ENCODE results near the gene FAM120A.

GRCh38 chr9:93613791-93614190, 162.3 kb downstream of the FAM120A start:
- TF ChIP-seq, protein P1, sequence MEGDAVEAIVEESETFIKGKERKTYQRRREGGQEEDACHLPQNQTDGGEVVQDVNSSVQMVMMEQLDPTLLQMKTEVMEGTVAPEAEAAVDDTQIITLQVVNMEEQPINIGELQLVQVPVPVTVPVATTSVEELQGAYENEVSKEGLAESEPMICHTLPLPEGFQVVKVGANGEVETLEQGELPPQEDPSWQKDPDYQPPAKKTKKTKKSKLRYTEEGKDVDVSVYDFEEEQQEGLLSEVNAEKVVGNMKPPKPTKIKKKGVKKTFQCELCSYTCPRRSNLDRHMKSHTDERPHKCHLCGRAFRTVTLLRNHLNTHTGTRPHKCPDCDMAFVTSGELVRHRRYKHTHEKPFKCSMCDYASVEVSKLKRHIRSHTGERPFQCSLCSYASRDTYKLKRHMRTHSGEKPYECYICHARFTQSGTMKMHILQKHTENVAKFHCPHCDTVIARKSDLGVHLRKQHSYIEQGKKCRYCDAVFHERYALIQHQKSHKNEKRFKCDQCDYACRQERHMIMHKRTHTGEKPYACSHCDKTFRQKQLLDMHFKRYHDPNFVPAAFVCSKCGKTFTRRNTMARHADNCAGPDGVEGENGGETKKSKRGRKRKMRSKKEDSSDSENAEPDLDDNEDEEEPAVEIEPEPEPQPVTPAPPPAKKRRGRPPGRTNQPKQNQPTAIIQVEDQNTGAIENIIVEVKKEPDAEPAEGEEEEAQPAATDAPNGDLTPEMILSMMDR (IDR thresholded peaks at IDR 0.05): no peak
- no peak for TF ChIP-seq EP300 (IDR thresholded peaks at IDR 0.05)
